IPS-18a (cell line): Measurements from ENCODE around the gene HSPA1L.
"Not testable (repeated sequence)": the region's sequence is repeated elsewhere in the genome, so short reads cannot be mapped to it uniquely, and the experiment has no call there.

Source experiments
- H3K27ac ChIP-seq: one replicate; pipeline ENCODE4 v1.5.1; 2013; ENCODE audit warnings: low read length
- H3K27me3 ChIP-seq: one replicate; pipeline ENCODE4 v1.6.1; 2013; ENCODE audit warnings: mild to moderate bottlenecking, low read length; ENCODE audit not compliant: control insufficient read depth, insufficient read depth
- H3K36me3 ChIP-seq: one replicate; pipeline ENCODE4 v1.6.1; 2013; ENCODE audit warnings: low read depth, low read length; ENCODE audit not compliant: control insufficient read depth
- H3K4me1 ChIP-seq: one replicate; pipeline ENCODE4 v1.6.1; 2013; ENCODE audit warnings: low read depth, low read length; ENCODE audit not compliant: control insufficient read depth
- H3K4me3 ChIP-seq: one replicate; pipeline ENCODE4 v1.5.1; 2013; ENCODE audit warnings: low read length
- H3K9ac ChIP-seq: one replicate; pipeline ENCODE4 v1.6.1; 2013; ENCODE audit warnings: mild to moderate bottlenecking, low read length, moderate library complexity
- H3K9me3 ChIP-seq: one replicate; pipeline ENCODE4 v1.6.1; 2013; ENCODE audit warnings: low read depth, low read length; ENCODE audit not compliant: control insufficient read depth

HSPA1L gene

GRCh38 chr6:31851485-31851832 lies 36.4 kb upstream of the HSPA1L start:
- Histone ChIP-seq H3K4me1 (no peaks in the 10 kb centered on the region), H3K4me3 (no peak overlapping the region), H3K27me3 (no peaks in the 10 kb centered on the region), H3K9ac (no peak overlapping the region), H3K36me3 (no peaks in the 10 kb centered on the region), H3K9me3 (no peaks in the 10 kb centered on the region), H3K27ac (no peak overlapping the region)

DNA sequence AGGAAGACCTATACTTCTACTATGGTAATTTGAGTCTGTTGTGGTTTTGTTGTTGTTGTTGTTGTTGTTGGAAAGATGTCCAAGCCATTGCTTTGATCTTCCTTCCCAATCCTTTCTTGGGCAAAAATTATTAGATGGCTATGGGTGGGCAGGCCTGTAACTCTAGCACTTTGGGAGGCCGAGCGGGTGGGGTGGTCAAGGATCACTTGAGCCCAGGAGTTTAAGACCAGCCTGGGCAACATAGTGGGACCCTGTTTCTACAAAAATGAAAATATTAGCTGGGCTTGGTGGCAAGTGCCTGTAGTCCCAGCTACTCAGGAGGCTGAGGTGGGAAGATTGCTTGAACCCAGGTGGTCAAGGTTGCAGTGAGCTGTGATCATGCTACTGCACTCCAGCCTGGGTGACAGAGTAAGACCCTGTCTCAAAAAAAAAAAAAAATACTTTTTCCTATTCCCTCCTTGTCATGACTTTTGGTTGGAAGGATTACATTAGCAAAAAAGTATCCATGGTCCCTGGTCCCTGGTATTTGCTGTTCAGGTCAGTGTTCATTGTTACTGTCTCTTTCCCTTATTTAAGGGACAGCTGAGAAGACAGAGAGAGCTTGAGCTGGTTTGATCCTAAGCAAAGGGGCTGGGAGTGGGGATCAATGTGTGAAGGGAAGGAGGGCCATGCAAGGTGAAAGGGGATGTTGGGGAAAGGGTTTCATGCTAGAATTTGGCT lies 35.8 kb upstream of the HSPA1L start:
- no peaks in the 10 kb centered on the region for H3K9me3 ChIP-seq
- H3K27ac ChIP-seq = no peak overlapping the region
- no peak overlapping the region for H3K4me3 ChIP-seq
- H3K36me3 ChIP-seq = no peaks in the 10 kb centered on the region
- H3K9ac ChIP-seq = no peak overlapping the region
- H3K4me1 ChIP-seq = no peaks in the 10 kb centered on the region
- H3K27me3 ChIP-seq = no peaks in the 10 kb centered on the region

DNA sequence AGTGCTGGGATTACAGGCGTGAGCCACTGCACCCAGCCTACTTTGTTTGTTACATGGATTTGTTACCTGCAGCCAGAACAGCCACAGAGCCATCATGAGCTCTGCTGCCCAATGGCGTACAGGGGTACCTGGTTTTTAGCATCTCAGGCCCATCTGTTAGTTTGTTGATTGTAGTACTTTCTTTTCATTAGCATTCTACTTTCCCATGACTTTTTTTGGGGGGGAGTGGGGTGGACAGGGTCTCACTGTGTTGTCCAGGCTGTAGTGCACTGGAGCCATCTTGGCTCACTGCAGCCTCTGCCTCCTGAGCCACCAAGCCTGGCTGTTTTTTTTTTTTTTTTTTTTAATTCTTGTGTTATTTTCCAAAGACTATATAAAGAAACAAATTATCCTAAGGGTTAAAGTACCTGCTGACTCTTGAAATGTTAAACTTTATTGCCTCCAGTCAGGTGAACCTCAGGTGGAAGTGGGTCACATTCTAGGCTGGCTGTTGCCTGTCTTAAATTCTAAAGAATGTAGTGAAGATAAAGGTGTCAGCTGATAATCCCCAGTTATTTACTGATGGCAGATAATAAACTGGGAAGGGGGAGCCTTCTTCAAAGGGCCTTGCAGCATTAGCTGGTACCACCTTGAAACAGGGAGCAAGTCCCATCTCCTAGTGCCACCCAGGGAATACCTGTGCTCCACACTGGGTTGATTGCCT lies 32.3 kb upstream of the HSPA1L start:
- Histone ChIP-seq H3K36me3 (no peaks in the 10 kb centered on the region), H3K9ac (no peak overlapping the region), H3K4me3 (no peak overlapping the region), H3K27ac (no peak overlapping the region), H3K27me3 (no peaks in the 10 kb centered on the region), H3K4me1 (no peaks in the 10 kb centered on the region), H3K9me3 (no peaks in the 10 kb centered on the region)

- Histone ChIP-seq H3K27me3 (no peaks in the 10 kb centered on the region), H3K27ac (no peak overlapping the region), H3K9ac (no peak overlapping the region), H3K36me3 (peaks cover 14% of the 10 kb centered on the region), H3K4me1 (no peaks in the 10 kb centered on the region), H3K9me3 (no peaks in the 10 kb centered on the region), H3K4me3 (no peak overlapping the region)
Observed at GRCh38 chr6:31844507-31844906, 29.4 kb upstream of the HSPA1L start.

DNA sequence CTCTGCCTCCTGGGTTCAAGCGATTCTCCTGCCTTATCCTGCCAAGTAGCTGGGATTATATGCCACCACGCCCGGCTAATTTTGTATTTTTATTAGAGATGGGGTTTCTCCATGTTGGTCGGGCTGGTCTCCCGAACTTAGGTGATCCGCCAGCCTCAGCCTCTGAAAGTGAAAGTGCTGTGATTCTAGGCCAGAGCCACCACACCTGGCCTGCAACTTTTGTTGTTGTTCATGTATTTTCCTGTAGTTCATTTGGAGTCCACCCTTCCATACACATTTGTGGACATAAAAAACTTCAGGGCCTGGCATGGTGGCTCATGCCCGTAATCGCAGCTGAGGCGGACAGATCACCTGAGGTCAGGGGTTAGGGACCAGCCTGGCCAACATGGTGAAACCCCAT lies 27.0 kb upstream of the HSPA1L start:
- H3K9me3 ChIP-seq = no peaks in the 10 kb centered on the region
- no peak overlapping the region for H3K9ac ChIP-seq
- H3K4me3 ChIP-seq = no peak overlapping the region
- no peaks in the 10 kb centered on the region for H3K4me1 ChIP-seq
- no peaks in the 10 kb centered on the region for H3K27me3 ChIP-seq
- H3K36me3 ChIP-seq = peaks cover 38% of the 10 kb centered on the region
- no peak overlapping the region for H3K27ac ChIP-seq

- H3K27me3 ChIP-seq, H3K4me1 ChIP-seq, H3K9ac ChIP-seq, H3K9me3 ChIP-seq, H3K27ac ChIP-seq, H3K4me3 ChIP-seq: not testable (repeated sequence)
- H3K36me3 ChIP-seq = peaks cover 50% of the 10 kb centered on the region
Observed at GRCh38 chr6:31839779-31840126, 24.7 kb upstream of the HSPA1L start.

DNA sequence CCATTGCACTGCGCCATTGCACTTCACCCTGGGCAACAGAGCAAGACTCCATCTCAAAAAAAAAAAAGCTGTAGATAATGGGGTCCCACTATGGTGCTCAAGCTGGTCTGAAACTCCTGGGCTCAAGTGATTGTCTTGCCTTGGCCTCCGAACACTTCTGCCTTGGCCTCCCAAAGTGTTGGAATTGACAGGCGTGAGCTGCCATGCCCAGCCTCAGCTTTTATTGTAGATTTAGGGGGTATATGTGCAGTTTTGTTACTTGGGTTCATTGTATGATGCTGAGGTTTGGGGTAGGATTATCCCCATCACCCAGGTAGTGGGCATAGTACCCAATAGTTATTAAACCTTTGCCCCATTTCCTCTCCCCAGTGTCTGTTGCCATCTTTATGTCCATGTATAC lies 23.9 kb upstream of the HSPA1L start:
- H3K9me3 ChIP-seq = no peaks in the 10 kb centered on the region
- H3K4me1 ChIP-seq = no peaks in the 10 kb centered on the region
- H3K27ac ChIP-seq = no peak overlapping the region
- no peaks in the 10 kb centered on the region for H3K27me3 ChIP-seq
- peaks cover 50% of the 10 kb centered on the region for H3K36me3 ChIP-seq
- no peak overlapping the region for H3K4me3 ChIP-seq
- no peak overlapping the region for H3K9ac ChIP-seq

DNA sequence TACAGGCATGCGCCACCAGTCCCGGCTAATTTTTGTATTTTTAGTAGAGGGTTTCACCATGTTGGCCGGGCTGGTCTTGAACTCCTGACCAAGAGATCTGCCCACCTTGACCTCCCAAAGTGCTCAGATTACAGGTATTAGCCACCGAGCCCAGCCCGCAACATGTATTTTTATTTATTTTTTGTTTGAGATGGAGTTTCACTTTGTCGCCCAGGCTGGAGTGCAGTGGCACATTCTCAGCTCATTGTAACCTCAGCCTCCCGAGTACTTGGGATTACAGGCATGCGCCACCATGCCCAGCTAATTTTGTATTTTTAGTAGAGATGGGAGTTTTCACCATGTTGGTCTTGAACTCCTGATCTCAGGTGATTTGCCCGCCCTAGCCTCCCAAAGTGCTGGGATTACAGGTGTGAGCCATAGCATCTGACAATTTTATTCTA lies 23.1 kb upstream of the HSPA1L start:
- not testable (repeated sequence) for H3K4me1 ChIP-seq, H3K9ac ChIP-seq, H3K9me3 ChIP-seq, H3K27ac ChIP-seq, H3K27me3 ChIP-seq
- Histone ChIP-seq H3K36me3 (peaks cover 50% of the 10 kb centered on the region), H3K4me3 (peak overlapping the region; percentile 95)

GRCh38 chr6:31837369-31838113 lies 22.5 kb upstream of the HSPA1L start:
- Histone ChIP-seq H3K4me3 (peak overlapping the region; percentile 95), H3K9ac (no peak overlapping the region), H3K9me3 (no peaks in the 10 kb centered on the region), H3K4me1 (no peaks in the 10 kb centered on the region), H3K27me3 (no peaks in the 10 kb centered on the region), H3K27ac (no peak overlapping the region), H3K36me3 (peaks cover 50% of the 10 kb centered on the region)

DNA sequence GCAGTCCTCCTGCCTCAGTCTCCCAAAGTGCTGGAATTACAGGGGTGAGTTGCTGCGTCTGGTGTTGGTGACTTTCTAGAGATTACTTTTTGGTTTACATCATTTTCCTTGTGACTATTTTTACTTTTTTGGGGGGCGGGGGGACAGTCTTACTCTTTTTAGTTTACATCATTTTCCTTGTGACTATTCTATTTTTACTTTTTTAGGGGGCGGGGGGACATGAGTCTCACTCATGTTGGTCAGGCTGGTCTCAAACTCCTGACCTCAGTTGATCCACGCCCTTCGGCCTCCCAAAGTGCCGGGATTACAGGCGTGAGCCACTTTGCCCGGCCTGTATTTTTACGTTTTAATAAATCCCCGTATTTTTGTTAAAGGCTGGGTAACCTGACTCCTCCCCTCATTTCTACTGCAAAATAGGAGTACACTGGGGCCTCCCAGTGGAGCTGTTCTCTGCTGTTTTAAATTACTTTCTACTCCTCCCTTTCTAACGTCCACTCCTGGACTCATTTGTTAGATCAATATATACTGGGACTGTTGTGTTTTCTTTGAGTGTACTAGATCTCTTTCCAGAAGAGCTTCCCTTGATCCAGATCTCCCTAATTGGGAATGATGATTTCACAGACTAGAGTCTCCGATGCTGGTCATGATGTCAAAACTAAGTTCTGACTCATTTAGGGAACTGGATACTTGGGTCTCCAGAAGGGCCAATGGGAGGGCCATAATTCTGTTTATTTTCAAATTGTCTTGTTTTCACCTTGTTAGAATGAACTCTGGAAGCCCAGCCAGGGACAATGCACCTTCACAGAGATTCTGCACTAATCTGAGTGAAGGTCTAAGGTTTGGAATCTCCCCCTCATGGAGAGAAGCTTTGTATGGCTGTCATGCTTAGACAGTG lies 21.6 kb upstream of the HSPA1L start:
- H3K27me3 ChIP-seq = no peaks in the 10 kb centered on the region
- H3K27ac ChIP-seq = no peak overlapping the region
- peak overlapping the region; percentile 94 for H3K9ac ChIP-seq
- H3K36me3 ChIP-seq = peaks cover 50% of the 10 kb centered on the region
- H3K4me1 ChIP-seq = no peaks in the 10 kb centered on the region
- no peaks in the 10 kb centered on the region for H3K9me3 ChIP-seq
- H3K4me3 ChIP-seq = peak overlapping the region; percentile 95

DNA sequence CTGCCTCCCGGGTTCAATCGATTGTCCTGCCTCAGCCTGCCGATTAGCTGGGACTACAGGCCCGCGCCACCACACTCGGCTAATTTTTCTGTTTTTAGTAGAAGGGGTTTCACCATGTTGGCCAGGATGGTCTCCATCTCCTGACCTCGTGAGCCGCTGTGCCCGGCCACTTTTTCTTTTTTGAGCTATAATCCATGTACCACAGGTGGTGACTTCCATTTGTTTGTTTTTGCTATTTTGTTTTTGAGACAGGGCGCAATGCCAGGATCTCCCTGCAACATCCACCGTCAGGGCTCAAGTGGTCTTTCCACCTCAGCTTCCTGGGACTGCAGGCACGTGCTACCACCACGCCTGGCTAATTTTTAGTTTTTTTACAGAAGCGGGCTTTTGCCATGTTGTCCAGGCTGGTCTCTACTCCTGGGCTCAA lies 21.0 kb upstream of the HSPA1L start:
- Histone ChIP-seq H3K27ac (no peak overlapping the region), H3K4me1 (no peaks in the 10 kb centered on the region), H3K27me3 (no peaks in the 10 kb centered on the region), H3K9me3 (no peaks in the 10 kb centered on the region), H3K4me3 (peak overlapping the region; percentile 95), H3K36me3 (peaks cover 50% of the 10 kb centered on the region), H3K9ac (peak overlapping the region; percentile 94)
